Left ventricle myocardium superior (tissue), 1 donor: ENCODE data around the gene FASN. TPM values are rescaled to one million over a fixed set of nuclear protein-coding genes. Genes with fewer than 3 reads are reported as not detected.

Experiments used
- ATAC-seq: fragments of 200-7000 bp; cut with Tn5 transposase; one replicate; pipeline ENCODE4 v1.9.1; 2020; ENCODE audit warnings: mild to moderate bottlenecking, moderate library complexity
- DNase-seq: peaks from one replicate; pipeline ENCODE4 v3.0.0-alpha.2; 2020
- intact Hi-C: fragments of 100-400 bp; cut with micrococcal nuclease; formaldehyde crosslinking; loops from one replicate; pipeline ENCODE4 v1.11.0; 2022
- total RNA-seq: library from RNA; stranded (reverse); fragmentation: NEBNext Ultra II Directional; extraction: Animal tissue kit (Norgen Biotek cat#: 25700); gene quantifications from one replicate; pipeline ENCODE4 v1.2.1, GENCODE V29; 2021
- donor health status: DM: no; HTN: yes; CAD: no; lungs with severe emphysema.

Gene FASN
- total RNA-seq, 1 donor from 2014 or later, result 17.0 TPM

DNA sequence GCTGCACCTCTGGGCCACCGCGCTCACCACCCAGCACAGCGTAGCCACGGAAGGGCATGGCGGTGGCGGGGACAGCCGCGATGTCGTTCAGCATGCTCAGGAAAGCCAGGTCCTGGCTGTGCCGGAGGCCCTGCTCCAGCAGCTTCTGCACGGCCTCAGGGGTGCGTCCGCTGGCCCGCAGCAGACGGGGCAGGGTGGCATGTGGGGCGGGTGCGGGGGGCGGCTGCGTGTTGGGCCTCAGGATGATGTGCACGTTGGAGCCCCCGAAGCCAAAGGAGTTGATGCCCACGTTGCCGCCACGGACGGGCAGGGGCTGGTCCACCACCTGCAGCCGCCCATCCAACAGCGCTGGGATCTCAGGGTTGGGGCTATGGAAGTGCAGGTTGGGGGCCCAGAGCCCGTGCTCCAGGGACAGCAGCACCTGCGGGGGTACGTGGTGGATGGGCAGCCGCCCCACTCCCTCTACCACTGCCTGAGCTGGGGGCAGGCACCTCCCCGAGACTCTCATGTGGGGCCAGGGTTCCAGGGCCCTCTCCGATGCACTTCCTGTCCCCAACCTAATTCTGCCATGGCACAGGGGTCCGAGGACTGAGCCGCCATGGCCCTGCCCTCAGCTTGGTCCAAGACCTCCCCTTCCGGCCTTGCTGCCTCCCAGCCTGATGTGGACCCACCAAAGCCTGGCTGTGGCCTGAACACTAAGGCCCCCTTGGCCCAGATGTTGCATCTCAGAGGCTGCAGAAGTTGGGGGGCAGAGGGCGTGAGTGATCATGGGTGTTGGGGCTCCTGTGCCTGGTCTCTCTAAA lies 6.6 kb downstream of the FASN start:
- intact Hi-C loops, result no loop called here
- no peak for ATAC-seq
- no peak for DNase-seq

DNA sequence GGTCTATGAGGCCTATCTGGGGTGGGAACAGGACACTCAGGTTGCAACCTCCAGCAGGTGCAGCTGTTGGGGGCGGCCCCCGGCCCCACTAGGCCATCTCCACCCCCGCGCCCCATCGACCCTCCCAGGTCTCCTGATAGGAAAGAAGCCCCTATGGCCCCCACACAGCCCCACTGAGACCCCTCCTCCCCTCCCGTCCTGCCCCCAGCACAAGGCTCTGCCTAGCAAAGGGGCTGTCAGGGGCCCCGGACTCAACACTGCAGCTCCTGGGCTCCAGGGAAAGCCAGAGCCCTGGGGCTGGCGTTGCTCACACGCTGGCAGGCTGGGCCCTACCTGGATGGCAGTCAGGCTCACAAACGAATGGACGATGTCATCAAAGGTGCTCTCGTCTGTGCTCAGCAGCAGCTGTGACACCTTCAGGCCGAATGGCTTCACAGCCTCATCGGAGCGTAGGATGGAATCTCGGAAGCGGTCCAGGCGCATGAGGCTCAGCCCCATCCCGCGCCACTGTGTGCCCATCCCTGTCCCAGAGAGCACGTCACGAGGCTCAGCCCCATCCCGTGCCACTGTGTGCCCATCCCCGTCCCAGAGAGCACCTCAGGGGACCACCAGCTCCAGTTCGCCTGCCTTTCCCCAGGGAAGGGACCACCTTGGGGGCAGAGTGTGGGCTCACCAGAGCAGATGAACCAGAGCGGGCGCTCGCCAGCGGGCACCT lies 7.3 kb downstream of the FASN start:
- ATAC-seq (no peak), DNase-seq (no peak)
- intact Hi-C loops, result no loop called here

DNA sequence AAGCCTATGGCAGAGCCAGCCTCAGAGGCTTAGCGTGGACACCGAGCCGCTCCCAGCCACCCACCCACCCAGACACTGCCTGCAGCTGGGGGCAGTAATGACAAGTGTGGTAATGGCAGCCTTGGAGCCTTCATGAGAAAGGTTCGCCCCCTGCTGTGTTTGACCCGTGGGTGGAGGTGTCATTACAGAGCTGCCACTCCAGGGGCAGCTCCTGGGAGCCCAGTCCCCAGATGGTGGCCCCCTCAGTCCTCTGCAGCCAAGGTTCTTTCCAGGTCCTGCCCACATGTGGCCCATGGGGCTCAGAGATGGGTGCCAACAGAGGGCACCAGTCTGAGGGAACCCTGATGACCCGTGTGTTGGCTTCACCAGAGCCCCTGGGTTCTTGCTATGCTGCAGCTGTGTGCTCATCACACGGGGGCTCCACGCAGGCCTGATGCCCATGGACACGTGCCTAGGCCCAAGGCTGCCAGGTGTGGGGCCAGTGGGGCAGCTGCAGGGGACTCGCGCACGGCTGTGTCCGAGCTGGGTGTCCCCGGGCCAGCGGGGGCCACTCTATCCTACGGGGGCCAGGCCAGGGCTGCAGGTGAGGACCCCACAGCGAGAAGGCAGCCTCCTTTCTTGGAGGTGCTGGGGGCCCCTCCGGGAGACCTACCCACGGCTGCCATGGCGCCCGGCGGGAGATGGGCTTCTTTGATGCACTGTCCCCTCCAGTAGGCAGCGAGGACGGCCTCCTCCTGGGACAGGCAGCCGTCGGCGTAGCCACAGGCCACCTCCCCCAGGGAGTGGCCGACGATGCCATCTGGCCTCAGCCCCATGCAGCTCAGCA lies 8.1 kb downstream of the FASN start:
- ATAC-seq, result no peak

DNA sequence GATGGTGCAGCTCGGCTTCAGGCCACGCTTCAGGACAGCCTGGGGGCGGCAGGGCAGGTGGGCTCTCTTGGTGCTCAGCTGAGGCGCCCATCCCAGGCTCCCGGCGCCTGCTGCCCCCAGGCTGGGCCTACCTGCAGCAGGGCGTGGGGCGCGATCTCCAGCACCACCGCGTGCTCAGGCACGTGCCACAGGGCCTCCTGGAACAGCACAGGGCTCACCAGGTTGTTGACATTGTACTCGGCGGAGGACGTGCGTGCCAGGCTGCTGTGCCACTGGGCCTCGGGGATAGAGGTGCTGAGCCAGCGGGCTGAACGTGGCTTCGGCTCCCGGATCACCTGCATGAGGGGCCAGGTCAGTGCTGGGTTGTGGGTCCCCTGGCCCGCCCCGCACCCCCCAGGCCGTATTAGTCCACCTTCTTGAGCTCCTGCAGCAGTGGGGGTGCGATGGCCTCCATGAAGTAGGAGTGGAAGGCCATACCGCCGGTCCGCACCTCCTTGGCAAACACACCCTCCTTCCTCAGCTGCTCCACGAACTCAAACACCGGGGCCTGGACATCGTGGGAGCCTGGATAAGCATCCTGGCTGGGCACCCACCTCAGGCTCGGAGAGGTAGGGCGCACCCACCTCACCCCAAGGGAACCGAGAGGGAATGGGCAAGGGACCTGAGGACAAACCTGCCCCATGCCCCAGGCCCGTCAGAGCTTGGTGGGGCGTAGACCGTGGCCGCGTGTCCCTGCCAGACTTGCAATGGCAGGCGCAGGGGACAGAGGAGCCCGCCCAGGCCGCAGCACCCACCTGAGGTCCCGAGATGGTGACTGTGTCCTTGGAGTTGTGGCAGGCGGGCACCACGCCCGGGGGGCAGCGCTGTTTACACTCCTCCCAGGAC lies 9.0 kb downstream of the FASN start:
- DNase-seq (peak; percentile 25), ATAC-seq (no peak)
- intact Hi-C loops, result no loop called here

More for the DNA sequence above, 8.1 kb downstream of the FASN start:
- intact Hi-C loops, result no loop called here
- DNase-seq, result no peak

DNA sequence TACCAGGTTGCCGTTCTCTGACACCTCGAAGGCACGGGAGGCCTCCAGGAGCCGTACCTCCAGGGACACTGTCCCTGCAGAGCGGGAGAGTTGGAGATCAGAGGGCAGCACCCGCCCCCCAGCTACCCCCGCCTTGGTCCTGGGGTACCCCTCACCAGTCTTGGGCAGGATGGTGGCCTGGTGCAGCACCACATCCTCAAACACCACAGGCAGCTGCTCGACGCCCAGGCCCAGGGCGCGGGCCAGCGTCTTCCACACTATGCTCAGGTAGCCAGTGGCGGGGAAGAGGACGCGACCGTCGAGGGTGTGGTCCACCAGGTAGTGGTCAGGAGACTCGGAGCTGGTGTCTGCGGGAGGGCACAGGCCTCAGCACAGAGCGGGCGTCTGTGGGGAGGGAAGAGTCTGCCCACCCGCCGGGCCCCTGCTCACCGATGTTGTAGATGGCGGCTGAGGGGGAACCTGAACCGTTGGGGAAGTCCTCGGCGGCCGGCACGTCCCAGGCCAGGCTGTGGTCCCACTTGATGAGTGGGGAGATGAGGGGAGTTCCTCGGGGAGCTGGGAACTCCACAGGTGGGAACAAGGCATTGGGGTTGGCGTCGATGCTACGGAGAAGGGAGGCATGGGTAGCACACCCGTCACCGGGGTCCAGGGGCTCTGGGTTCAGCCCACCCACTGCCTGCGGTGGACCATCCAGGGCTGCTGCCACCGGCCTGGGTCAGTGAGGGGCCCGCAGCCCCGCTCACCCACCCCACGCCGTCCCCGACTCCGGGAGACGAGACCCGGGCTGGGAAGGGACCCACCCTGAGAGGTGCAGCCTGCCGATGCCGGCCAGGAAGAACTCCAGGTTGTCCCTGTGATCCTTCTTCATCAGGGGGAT lies 9.8 kb downstream of the FASN start:
- intact Hi-C loops, result no loop called here
- DNase-seq, result peak; percentile 25
- ATAC-seq, result no peak

DNA sequence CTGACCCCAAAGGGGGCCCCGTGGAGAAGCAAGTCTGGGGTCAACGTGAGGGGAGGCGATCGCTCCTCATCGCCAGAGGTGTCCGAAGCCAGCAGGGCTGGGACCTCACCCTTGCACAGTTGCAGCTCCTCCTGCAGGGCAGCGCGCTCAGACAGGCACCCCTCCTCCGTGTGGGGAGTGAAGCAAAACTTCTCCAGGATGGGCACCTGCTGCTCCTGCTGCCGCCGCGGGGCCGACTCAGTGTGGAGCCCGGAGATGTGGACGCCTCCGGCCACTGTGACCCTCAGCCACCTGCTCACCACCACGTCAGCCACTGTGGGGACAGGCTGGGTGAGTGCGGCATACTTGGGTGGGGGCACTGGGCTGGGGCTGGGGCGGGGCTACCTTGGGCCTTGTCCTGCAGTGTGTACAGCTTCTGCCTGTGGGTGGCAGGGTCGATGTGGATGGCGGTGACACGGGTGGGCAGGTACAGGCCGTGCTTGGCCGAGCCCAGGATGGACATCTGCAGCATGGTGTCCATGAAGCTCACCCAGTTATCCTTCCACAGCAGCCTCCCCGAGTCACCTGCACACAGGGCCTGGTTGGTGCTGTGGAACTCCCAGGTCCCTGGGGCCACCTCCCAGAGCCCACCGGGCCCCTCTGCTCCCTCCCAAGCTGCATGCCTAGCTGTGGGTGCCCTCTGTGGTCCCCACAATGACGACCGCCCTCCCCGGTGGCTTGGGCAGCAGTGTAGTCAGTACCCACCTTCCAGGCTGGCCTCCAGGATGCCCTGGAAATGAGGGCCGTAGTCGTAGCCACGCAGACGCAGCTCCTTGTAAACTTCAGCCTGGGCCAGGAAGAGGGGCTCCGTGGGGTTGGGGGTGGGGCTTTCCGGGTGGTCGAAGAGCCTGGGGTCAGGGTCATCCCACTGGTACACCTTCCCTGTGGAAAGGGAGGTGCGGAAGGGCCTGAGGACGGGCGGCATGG lies 10.8 kb downstream of the FASN start:
- intact Hi-C loops, result no loop called here
- no peak for ATAC-seq
- DNase-seq, result peak; percentile 24

DNA sequence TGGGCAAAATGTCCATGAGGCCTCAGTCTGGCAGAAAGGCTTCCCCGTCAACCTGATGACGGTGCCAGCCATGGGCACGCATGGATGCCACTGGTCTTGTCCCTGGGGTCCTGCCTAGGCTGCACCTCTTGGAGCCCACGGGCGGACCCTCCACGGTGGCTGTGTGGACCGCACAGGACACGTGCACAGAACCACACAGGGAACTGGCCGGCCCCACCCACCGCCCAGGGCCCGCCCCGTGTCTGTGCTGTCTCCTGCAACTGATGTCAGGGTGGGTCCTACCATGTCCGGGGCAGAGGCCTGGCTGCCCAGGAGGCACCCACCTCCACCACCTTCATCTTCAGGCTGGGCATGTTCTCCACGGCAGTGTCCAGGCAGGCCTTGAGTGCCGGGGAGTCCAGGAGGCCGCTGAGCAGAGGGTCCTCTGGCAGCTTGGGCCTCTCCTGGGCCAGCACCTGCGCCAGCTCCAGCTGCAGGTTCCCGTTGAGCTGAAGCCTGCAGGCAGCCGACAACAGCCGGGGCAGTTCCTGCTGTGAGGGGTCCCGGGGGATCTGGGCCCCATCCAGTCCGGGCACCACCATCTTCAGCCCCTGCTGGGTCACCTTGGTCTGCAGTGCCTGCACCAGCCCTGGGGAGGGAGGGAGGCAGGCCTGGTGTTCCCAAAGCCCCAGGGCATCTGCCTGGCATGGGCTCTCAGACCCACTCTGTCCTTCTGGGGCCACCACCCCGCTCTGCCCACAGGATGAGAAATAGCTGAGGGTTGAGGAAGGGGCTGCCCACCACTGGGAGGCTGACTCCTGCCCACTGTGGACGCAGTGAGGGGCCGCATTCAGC lies 11.9 kb downstream of the FASN start:
- ATAC-seq, result no peak
- intact Hi-C loops, result no loop called here
- DNase-seq, result peak; percentile 29

DNA sequence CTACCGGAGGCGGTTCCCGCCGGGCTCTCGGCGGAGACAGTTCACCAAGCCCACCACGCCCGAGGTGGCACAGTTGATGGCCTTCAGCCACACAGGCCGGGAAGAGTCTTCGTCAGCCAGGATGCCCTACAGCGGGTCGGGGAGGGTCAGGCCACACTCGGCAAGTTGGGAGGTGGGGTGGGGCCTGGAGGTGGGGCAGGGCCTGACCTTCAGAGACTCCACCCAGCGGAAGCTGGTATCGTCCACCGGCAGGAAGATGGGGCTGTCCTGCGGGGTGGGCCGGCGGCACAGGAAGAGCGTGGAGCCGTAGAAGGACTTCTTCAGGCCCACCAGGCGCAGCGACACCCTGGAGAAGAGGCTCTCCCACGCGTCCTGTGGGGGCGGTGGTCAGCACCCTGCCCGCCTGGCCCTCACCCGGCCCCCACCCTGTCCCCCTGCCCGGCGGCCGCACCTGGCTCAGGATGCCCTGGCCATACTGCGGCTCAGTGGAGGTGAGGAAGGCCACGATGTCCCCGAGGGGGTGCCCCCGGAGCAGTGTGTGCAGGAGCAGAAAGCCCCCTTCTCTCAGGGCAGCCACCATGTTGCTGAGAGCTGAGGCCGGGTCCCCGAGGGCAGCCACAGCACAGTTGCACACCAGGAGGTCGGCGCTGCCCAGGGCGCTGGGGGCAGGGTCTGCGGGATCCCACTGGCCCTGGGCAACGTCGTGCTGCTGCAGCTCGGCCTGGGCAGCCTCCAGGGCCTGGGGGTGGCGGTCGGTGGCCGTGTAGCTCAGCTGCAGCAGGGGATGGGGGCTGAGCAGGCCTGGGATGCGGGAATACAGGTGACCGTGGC lies 12.8 kb downstream of the FASN start:
- intact Hi-C loops, result no loop called here
- DNase-seq, result peak; percentile 24

DNA sequence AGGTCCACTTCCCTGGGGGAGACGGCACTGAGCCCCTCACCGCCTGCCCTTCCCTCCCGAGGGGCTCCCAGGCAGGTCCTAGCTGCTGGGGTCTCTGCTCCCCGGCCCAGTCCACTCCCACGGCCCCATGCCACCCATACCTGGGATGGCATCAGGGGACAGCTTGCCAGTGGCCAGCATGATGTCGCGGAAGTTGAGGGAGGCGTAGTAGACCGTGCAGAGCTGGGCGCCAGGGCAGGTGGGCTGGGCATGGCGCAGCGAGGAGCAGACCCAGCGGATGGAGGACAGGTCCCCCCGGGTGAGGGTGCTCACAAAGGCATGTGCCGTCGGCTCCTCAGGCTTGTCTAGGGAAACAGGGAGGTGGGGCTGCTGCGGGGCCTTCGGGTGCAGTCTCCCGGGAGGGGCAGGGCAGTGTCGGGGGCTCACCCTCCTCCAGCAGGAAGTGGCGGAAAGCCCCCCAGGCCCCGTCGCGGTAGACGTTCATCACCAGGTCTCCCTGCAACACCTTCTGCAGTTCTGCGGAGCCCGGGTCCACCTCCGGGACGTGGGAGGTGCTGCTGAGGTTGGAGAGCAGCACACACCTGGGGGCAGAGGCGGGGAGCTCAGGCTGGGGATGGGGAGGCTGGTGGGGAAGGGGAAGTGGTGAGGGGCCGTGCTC lies 13.5 kb downstream of the FASN start:
- no peak for ATAC-seq
- no peak for DNase-seq
- intact Hi-C loops, result no loop called here

More for the DNA sequence above, 12.8 kb downstream of the FASN start:
- no peak for ATAC-seq

DNA sequence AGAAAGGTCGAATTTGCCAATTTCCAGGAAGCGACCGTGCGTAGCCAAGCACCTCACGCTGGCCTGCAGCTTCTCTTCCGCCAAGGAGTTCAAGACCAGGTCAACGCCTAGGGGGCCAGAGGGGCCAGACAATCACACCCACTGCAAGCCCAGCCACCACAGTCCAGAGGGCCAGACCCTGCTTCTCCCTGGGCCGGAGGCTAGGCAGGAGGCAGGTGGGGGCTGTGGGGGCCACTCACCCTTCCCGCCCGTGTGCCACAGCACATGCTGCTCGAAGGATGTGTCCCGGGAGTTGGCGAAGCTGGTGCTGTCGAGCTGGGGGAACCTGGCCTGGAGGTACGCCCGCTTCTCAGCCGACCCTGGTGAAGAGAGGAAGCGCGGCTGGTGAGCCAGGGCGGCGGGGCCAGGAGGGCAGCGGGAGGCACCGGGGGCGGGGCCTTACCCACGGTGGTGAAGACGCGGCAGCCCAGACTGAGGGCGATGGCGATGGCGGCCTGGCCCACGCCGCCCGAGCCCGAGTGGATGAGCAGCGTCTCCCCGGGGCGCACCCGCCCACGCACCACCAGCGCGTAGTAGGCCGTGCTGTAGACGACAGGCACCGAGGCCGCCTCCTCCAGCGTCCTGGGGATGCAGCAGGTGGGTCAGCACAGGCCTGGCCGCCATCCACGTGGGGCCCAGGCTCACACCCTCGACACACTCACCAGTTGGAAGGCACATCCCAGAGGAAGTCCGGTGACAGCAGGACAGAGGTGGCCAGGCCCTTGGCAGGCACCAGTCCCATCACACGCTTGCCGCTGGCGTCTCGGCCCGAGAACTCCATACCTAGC lies 14.3 kb downstream of the FASN start:
- ATAC-seq (no peak), DNase-seq (no peak)
- intact Hi-C loops, result no loop called here

DNA sequence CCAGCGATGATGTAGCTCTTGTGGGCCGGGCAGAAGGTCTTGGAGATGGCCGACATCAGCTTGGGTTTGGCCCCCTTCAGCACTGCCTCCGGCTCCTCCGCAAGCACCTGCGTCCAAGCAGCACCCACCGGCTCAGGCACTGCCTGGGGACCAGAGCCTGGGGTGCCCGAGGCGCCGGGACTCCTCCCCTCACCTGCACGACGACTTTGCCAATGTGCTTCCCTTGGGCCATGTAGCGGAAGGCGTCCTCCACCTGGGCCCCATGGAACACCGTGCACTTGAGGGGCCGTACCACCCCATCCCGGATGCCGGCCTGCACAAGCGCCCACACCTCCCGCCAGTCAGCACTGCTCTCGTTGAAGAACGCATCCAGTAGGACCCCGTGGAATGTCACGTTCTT lies 15.0 kb downstream of the FASN start:
- no peak for DNase-seq
- no peak for ATAC-seq
- intact Hi-C loops, result no loop called here

DNA sequence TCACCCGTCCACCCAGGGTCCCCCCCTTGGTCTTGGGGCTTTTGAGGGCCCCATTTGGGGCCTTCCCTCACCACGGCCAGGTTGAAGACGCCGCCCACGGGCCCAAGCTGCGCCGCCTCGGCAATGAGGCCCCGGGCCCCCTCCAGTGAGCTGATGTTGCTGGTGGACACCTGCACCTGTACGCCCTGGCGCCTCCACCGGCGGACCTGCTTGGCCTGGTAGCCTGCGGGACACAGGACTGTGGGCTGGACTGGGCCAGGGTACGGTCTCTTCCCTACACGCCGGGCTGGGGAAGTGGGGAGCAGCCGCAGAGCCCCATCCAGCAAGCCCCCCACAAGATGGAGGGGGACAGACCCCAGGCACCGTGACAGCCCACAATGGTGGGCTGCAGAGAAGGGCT lies 15.6 kb downstream of the FASN start:
- no peak for DNase-seq
- no peak for ATAC-seq
- intact Hi-C loops, result no loop called here

DNA sequence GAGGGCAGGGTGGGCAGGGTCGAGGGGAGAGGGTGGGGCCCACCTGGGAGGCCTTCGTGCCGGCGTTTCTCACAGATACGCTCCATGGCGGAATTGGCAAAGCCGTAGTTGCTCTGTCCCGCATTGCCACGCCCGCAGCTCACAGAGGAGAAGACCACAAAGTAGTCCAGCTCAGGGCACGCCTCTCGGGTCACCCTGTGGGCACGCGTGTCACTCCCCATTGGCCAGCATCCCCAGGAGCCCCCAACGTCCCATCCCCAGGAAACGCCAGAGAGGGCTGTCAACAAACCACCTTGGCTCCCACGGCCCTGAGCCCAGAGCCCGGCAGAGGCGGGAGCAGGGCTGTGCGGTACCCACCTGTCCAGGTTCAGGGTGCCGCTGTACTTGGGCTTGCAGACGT lies 16.1 kb downstream of the FASN start:
- no peak for DNase-seq
- no peak for ATAC-seq
- intact Hi-C loops, result no loop called here

DNA sequence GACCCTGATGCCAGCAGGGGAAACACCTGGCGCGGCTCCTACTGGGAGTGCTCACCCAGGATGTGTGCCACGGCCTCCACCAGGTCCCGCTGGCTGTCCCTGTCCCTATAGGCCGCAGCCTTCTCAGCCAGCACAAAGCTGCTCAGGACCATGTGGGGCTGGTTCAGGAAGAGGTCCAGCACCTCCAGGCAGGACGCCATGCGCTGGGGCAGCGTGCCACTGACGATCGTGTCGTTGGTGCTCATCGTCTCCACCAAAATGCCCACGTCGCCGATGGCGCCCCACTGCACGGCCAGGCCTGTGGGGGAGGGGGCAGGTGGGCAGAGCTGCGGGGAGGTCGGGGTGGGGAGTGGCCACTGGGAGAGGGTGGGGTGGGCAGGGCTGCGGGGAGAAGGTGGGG lies 16.5 kb downstream of the FASN start:
- intact Hi-C loops, result no loop called here
- DNase-seq, result no peak
- no peak for ATAC-seq
